Stimulated activated CD4-positive, alpha-beta T cell treated with anti-CD3 and anti-CD28 coated beads, Interleukin-1b, Interleukin-23, amount 100 ng/mL, for 4 hours (primary cell): ENCODE measurements around the gene RFX4.

Experiments
- DNase-seq, 2 donors: peaks; one replicate each; pipeline ENCODE4 v3.0.0-alpha.2; 2020; ENCODE audit warnings: low read depth in 2 of 2

Gene RFX4

DNA sequence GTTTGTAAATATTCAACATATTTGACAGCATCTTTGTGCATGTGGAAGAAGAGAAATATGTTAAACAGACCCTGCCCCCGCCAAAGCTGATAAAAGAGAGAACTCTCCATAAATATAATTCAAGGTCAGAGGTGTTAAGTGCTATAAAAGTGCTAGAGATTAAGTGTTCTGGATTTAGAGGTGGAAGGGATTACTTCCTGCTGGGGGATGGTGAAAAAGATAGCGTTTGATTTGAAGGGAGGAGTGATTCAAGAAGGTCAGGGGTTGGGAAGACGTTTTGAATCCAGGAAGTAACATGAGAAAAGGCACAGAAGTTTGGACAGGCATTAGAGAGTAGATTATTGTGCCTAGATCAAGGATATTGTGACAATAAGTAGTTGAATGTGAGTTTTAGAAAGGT is 221.9 kb downstream of the RFX4 start:
- DNase-seq, result no peak
